A172 (cell line): ENCODE measurements around the gene VRK3. TPM values are rescaled to one million over a fixed set of nuclear protein-coding genes. Genes with fewer than 3 reads are reported as not detected.
"Not testable (repeated sequence)": the region's sequence is repeated elsewhere in the genome, so short reads cannot be mapped to it uniquely, and the experiment has no call there.

ENCODE experiments used
- DNase-seq: peaks from one replicate; pipeline ENCODE4 v3.0.0-alpha.2; 2015; ENCODE audit warnings: low spot score
- total RNA-seq: library from RNA; depleted of rRNA; stranded (reverse); fragments of >200 nt; shearing (Covaris generic); gene quantifications from 2 replicates; pipeline ENCODE4 v1.2.3, GENCODE V29; 2014; rRNA removed

The VRK3 gene, protein sequence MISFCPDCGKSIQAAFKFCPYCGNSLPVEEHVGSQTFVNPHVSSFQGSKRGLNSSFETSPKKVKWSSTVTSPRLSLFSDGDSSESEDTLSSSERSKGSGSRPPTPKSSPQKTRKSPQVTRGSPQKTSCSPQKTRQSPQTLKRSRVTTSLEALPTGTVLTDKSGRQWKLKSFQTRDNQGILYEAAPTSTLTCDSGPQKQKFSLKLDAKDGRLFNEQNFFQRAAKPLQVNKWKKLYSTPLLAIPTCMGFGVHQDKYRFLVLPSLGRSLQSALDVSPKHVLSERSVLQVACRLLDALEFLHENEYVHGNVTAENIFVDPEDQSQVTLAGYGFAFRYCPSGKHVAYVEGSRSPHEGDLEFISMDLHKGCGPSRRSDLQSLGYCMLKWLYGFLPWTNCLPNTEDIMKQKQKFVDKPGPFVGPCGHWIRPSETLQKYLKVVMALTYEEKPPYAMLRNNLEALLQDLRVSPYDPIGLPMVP
- 26.0 and 45.6 TPM in 2 replicates for total RNA-seq

DNA sequence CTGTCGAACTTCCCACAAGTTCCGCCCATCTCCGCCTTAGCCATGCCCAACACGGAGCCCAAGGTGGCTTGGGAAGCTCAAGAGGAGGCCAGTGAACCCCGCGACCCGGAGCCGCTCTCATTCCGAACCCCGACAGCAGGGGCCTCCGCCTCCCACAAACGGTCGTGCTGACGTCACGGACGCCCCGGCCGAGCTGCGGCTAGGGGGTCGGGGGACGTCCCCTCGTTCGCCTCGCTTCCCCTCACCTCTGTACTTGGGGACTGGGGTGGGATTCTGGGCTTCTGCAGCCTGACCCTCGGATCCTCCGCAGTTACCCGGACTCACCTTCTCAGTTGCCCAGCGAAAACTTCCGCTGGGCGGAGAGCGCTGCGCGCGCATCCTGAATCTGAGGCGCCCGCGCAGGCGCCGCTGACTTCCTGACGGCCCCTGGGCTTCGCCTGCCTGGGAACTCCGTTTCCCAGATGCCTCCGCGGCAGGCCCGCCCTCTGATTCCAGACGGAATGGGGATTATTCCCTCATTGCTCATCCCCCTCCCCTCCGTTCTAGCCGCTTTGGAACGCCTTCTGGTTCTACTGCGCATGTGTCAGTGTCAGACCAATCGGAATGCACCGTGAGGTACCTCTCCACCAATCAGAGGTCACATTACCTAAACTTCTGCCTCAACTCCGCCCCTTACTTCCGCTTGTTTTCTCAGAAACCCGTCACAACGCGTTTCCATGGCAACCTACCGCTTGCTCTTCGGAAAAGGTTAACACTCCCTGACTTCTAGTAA is at the start of gene VRK3:
Gene VRK3 (minus strand): TSS at position 351 of the 772 bp plus-strand sequence. CDS start 9,210 bp downstream, outside the sequence.
- DNase-seq = peak; percentile 100

DNA sequence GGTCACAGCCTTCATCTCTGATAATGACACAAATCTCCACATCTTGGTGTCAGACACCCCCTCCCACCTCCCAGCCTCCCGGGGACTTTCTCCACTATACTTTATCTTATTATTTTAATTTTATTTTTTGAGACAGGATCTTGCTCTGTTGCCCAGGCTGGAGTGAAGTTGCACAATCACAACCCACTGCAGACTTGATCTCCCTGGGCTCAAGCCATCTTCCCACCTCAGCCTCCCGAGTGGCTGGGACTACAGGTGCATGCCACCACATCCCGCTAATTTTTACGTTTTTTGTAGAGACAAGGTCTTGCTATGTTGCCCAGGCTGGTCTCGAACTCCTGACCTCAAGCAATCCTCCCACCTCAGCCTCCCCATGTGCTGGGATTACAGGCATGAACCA is 43.2 kb upstream of the VRK3 start:
- not testable (repeated sequence) for DNase-seq

DNA sequence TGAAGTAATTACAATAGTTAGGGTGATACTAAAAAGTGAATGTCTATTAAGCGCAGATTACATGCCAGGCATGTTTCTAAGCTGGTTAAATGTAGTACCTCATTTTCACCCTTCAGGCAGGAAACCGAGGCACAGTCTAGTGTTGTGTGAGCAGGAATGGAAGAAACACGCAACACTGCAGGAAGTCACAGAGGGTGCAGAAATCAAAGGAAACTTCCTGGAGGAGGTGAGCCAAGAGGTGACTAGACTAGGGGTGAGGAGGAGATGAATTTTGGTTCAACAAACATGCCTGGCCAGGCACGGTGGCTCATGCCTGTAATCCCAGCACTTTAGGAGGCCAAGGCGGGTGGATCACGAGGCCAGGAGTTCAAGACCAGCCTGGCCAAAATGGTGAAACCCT is 42.4 kb upstream of the VRK3 start:
- DNase-seq = no peak

DNA sequence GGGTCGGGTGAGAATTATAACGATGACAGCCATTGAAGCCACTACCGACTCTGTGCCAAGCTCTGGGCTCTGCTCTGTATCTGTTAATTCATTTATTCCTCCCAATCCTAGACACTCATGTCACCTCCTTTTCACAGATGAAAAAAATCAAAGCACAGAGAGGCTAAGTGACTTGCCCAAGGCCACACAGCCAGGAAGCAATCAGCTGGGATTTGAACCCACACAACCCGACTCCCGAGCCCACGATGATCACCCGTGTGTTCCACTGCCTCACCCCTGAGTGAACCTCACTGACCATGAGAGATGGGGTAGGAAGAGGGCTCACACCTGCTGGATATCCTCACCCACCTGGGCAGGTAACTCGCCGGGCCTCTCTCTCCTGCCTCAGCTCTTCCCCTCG is 40.8 kb upstream of the VRK3 start:
- DNase-seq = no peak

DNA sequence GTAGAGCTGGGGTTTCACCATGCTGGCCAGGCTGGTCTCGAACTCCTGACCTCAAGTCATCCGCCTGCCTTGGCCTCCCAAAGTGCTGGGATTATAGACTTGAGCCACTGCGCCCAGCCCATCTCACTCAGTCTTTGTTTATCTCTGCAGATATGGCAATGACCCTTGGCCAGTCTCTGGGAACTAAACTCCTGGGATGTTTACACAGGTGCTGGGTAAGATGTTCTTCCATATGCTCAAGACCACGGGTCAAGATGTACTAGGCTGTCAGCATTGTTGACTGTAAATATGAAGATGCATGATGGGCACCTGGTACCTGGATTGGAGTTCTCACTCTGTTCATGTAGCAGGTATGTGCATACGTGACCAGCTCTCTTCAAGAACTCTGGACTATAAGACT is 36.5 kb upstream of the VRK3 start:
- DNase-seq = no peak

DNA sequence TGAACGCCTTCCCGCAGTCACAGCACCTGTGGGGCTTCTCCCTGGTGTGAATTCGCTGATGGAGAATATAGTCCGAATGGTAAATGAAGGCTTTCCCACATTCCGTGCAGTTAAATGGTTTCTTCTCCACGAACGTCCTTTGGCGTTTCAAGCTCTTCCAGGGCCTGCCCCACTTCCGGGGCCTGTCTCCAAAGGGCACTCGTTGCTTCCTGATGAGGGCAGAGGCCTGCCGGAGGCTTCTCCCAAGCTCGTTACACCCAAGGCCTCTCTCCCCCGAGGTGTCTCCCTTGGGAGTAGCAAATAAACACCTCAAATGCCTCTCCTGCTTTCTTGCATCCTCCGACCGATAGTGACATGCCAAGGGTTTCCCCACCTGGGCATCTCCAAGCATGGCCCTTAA is 34.9 kb upstream of the VRK3 start:
- no peak for DNase-seq

DNA sequence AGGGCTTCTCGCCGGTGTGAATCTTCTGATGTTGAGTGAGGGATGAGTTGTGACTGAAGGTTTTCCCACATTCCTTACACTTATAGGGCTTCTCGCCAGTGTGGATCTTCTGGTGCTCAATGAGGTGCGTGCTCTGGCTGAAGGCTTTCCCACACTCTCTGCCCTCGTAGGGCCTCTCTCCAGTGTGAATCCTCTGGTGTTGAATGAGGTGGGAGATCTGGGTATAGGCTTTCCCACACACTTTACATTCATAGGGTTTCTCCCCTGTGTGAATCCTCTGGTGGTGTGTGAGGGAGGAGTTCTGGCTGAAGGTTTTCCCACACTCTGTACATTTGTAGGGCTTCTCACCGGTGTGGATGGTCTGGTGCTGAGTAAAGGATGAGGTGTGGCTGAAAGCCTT is 33.9 kb upstream of the VRK3 start:
- no peak for DNase-seq

DNA sequence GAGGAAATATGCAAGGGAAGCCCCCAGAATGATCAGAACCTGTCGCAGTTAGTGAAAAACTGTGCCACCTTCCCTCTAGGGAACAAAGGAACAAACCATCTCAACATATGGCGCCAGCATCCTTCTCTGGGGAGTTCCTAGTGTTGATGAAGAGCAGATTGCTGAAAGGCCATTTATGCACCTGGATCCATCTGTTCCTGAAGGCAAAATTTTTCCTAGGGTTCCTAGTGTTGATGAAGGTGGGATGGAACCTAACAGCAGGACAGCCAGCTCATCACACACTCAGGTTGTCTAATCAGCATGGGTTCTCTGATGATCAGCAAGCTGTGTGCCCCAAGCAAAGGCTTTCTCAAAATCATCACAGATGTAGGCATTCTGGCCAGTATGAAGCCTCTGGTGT is 33.3 kb upstream of the VRK3 start:
- DNase-seq = no peak

DNA sequence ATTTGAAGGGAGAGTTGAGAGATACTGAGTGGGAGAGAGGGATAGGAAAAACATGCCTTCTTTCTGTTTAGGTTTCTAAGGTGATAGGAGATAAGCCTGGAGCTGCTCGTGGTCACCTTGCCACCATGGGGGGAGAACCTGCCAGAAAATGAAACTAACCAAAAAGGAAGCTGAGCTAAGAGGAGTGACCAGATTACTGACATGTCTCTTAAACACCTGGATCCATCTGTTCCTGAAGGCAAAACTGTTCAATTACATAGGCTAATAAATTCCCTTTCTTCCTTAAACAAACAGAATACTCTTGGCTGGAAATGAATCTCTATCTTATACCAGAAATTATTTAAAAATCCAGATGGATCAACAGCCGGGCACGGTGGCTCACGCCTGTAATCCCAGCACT is 27.9 kb upstream of the VRK3 start:
- DNase-seq = no peak

DNA sequence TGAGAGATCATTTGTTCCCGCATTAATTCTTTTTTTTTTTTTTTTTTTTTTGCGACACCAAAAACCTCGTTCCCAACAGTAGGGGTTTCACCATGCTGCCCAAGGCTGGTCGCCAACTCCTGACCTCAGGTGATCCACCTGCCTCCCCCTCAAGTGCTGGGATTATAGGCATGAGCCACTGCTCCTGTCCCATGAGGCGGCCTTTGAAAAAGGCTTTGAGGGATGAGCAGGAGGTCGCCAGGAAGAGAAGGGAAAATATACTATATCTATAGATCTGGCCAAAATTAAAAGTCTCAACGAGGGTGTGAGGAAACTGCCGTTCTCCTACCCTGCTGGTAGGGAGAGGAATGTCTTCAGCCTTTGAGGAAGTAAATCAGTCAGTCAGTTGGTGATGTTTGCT is 26.8 kb upstream of the VRK3 start:
- no peak for DNase-seq

DNA sequence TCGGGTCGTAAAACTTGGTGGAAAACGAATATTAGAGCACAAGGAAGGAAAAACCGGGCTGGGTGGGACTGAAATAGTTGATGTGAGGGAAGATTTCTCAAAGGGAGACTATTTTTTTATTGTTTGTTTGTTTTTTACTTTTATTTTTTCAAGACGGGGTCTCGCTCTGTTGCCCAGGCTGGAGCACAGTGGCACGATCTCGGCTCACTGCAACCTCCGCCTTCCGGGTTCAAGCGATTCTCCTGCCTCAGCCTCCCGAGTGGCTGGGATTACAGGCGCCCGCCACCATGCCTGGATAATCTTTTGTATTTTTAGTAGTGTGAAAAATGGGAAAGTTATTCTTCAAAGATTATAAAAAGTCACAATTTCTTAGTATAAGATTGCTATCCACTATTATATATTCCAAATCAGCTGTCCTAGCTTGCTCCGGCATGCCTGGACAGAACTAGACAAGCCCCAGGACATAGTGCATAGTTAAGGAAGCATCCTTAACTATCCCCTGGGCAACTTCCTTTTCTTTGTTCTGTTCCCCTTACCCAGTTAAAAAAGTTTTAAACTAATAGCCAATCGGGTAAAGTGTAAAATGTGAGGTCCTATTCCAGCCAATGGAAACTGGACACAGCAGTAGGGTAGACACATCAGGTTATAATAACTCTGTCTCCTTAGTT is 26.2 kb upstream of the VRK3 start:
- not testable (repeated sequence) for DNase-seq

DNA sequence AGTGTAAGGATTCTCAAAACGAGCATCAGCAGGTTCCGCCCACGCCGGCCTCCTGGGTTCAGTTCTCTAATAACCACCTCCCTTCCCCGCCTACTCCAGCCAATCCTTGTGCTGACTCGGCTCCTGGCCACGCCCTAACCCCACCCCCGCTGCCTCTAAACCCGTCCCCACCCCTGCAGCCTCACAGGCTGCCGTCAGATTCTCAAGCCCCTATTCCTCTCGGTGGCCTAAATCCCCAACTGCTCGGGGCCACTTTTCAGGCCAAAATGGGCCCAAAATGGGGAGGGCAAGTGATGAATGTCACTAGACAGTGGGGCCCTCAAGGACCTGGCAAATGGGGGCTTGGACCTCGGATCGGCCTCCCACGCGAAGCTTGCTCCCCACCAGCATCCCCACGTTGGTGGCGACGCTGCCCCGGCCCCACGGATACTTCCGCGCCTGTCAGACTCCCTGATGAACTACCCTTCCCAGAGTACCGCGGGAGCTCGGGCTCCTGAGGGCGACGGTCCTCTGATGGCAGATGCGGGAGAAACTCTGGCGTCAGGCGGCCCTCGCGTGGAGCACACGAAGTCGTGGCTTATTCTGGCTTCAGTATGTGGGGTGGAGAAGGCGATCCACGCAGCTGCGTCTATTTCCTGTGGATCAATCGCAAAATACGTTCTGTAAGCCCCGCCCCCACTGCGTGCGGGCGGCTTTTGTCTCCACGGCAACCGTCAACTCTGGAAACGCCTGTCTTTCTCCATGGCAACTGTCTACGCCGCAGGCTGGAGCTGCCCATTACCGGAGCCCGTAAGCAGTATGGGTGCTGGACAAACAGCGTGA is 25.4 kb upstream of the VRK3 start:
- peak; percentile 84 for DNase-seq

DNA sequence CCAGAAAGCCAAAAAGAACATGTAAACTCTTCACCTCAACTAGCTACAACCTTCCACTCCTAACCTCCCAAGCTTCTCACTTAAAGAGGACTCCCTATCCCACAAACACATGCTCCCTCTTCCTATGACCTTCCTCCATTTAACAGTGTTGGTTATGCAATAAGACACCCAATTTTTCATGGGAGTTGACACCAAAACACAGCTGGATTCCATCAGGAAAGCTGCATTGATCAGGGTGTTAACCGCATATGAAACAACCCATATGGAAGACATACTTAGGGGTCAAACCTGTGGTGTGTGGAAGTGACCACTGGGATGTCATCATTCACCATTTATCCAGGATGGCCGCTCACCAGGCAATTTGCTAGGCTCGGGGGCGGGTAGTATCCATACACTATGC is 22.5 kb upstream of the VRK3 start:
- no peak for DNase-seq

DNA sequence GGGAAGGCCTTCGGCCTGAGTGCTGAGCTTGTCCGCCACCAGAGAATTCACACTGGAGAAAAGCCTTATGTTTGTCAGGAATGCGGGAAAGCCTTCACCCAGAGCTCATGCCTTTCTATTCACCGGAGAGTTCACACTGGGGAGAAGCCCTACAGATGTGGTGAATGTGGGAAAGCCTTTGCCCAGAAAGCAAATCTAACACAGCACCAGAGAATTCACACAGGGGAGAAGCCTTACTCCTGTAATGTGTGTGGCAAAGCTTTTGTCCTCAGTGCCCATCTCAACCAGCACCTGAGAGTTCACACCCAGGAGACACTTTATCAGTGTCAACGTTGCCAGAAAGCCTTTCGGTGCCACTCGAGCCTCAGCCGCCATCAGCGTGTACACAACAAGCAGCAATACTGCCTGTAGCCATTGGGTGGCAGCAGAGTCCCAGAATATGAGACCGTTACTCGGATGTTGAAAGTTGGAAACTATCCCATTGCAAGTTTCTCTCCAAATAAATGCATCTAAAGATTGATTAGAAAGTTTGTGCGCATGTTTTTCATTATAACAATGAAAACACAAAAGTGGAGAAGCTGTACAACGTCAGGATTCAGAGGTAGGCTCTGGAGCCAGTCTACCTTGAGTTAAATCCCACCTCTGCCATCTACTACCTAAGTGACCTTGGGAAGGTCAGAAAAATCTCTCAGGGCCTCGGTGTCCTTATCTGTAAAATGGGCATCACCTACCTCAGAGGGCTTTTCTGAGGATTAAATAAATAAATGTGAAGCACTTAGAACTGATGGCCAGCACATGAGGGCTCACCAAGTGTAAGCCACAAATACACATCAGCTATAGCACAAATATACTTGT is 21.7 kb upstream of the VRK3 start:
- peak; percentile 37 for DNase-seq

DNA sequence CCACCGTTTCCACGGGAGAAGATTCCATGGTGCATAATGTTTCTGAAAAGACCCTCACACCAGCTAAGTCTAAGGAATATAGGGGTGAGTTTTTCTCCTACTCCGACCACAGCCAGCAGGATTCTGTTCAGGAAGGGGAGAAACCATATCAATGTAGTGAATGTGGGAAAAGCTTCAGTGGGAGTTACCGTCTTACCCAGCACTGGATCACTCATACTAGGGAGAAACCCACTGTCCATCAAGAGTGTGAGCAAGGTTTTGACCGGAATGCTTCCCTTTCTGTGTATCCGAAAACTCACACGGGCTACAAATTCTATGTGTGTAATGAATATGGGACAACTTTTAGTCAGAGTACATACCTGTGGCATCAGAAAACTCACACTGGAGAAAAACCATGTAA is 19.8 kb upstream of the VRK3 start:
- DNase-seq = no peak

DNA sequence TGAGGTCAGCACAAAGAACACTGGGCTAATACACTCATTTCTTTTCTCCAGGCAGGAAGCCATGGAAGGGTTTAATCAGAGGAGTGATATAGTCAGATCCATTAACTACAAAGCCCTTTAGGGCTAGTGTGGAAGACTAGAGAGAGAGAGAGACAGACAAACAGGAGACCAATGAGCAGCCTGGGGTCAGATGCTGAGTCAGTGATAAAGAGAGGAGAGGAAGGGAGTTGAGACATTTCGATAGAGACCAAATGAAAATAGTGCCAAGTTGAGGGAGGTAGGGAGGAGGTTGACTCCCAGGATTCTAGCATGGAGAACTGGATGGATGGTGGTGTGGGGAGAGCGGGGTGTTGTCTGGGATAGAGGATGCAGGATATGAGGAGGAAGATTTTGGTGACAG is 18.8 kb upstream of the VRK3 start:
- no peak for DNase-seq

DNA sequence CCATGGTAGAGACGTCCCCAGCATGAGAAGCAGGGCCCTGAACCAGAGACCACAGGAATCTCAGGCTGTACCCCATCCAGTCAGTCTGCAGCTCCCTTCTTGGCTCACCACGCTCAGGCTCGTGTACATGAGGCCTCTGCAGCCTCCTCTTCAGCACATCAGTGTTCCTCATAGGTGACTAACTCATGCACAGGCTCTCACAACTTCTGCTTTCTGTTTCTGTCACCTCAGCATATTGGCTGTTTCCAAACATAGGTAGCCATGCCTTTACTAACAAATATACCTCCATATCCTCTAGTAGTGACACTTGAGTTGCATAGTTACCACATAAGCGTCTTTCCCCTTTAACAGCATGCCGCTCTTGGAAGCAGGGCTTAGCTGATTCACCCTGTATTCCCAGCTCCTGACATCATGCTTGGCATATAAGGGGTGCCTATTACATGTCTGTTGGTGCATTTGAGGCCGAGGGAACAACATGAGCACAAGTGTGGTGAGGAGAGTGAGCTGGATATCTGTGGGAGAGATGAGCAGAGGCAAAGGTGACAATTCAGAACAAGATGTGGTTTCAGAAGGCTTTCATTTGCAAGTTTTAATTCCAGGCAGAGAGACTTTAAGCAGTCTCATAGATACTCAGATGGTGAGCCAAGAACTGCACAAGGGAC is 17.3 kb upstream of the VRK3 start:
- DNase-seq = no peak

DNA sequence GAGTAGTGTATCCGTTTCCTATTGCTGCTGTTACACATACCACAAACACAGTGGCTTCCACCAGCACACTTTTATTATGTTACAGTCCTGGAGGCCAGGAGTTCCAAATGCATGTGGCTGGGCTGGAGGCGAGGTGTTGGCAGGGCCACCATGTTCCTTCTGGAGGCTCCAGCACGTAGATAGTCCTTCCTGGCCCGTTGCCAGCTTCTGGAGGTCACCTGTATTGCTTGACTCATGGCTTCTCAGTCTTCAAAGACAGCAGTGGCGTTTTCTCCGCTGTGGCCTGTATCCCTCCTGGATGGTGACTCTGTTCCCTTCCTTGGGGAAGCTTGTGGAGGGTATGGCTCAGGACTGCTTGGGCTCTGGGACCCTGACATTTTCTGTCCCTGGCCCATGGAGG is 15.8 kb upstream of the VRK3 start:
- no peak for DNase-seq

DNA sequence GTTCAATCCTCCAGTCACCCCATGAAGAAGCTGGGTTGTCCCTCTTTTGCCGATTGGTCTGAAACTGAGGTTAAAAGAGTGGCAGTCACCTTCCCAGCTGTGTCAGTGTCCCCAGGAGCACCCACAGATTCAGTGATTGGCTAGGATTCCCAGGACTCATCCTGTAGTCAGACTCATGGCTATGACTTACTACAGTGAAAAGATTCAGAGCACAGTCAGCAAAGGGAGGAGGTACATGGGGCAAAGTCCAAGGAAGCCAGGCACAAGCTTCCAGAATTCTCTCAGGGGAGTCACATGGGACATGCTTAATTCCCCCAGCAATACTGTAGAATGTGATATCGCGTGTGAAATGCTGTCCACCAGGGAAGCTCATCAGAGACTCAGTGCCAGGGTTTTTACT is 14.8 kb upstream of the VRK3 start:
- no peak for DNase-seq

DNA sequence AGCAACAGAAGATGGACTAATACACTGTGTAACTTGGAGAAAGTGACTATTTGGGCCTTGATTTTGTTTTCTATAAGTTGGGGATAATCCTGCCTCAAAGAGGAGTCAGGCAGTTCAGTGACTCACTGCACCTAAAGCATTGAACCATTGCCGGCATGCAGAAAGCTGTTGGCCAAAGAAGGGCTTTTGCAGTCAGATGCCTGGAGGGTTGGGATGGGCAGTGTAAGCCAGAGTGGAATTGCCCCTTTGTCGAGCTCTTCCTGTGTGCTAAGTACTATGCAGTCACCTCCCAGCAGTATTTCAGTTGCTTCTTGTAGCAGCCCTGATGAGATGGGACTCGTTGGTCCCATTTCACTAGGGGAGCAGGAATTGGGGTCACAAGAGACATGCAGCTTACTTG is 11.7 kb upstream of the VRK3 start:
- no peak for DNase-seq
